Measurements from ENCODE around the gene RAB44.

RAB44 gene

GRCh38 chr6:36780442-36781177 lies 83.0 kb downstream of the RAB44 start:
- DNase-seq, result peak; percentile 83

GRCh38 chr6:36781669-36782068 lies 84.0 kb downstream of the RAB44 start:
- DNase-seq, result no peak
